Adrenal gland (tissue), 5 donors: ENCODE data around the gene UXS1.

ENCODE experiments used
- POLR2A ChIP-seq, 2 donors: fragments of 450-650 bp; IDR thresholded peaks; one replicate each; pipeline ENCODE4 v1.6.1; 2017; ENCODE audit warnings: antibody characterized with exemption in 2 of 2, mild to moderate bottlenecking in 2 of 2, moderate library complexity in 1 of 2
- TF ChIP-seq, protein P1 (sequence below), 6 experiments: fragments of 450-650 bp in 4 of 6; fragments of 200-600 bp in 2 of 6; sonication (generic) in 1 of 6; IDR thresholded peaks; 1 replicate in 5 of 6; 2 replicates in 1 of 6; pipeline versions ENCODE4 v1.5.1 to v1.8.0; 2016 to 2021; ENCODE audit warnings: antibody characterized with exemption in 6 of 6, mild to moderate bottlenecking in 2 of 6, moderate library complexity in 1 of 6
- donor health status: DM: no; HTN: no; CAD: no.

DNA sequence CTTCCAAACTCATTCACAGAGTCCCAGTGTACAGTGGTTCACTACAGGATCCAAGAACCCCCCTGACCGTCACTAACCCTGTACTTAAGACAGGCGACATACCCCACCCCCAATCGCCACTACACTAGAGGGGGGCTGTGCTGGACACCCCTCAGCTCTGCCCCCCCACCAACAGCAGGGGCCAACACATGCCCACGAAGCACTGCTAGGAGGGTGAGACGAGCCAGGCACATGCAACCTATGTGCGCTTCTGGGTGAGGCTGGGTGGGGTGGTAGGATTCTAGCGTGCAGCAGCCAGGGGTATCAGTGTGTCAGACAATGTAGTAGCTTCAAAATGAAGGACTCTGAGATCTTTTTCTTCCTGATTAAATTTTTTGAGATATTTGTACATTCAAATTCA lies 67.8 kb downstream of the UXS1 start:
- TF ChIP-seq, protein P1, sequence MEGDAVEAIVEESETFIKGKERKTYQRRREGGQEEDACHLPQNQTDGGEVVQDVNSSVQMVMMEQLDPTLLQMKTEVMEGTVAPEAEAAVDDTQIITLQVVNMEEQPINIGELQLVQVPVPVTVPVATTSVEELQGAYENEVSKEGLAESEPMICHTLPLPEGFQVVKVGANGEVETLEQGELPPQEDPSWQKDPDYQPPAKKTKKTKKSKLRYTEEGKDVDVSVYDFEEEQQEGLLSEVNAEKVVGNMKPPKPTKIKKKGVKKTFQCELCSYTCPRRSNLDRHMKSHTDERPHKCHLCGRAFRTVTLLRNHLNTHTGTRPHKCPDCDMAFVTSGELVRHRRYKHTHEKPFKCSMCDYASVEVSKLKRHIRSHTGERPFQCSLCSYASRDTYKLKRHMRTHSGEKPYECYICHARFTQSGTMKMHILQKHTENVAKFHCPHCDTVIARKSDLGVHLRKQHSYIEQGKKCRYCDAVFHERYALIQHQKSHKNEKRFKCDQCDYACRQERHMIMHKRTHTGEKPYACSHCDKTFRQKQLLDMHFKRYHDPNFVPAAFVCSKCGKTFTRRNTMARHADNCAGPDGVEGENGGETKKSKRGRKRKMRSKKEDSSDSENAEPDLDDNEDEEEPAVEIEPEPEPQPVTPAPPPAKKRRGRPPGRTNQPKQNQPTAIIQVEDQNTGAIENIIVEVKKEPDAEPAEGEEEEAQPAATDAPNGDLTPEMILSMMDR (IDR thresholded peaks at IDR 0.05): no peak
- TF ChIP-seq POLR2A (IDR thresholded peaks at IDR 0.05): no peak
